ENCODE data around the gene DNAH11.

DNA sequence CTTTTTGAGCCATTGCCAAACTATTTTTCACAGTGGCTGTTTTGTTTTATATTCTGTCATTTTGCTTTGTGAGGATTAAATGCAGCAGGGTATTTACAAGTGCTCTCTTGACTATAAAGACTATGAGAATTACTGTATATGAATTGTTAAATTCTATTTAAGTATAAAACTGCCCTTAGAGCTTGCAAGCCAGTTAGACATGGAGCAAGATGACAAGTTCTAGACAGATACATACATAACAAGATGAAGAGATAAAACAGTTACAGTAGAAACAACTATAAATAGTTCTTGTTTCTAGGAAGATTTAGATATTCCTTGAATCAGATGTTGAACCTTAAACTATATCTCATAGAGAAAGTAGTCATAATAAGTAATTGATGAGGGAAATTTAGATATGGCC, 60.6 kb downstream of the DNAH11 start:
- TF ChIP-seq, protein P1, sequence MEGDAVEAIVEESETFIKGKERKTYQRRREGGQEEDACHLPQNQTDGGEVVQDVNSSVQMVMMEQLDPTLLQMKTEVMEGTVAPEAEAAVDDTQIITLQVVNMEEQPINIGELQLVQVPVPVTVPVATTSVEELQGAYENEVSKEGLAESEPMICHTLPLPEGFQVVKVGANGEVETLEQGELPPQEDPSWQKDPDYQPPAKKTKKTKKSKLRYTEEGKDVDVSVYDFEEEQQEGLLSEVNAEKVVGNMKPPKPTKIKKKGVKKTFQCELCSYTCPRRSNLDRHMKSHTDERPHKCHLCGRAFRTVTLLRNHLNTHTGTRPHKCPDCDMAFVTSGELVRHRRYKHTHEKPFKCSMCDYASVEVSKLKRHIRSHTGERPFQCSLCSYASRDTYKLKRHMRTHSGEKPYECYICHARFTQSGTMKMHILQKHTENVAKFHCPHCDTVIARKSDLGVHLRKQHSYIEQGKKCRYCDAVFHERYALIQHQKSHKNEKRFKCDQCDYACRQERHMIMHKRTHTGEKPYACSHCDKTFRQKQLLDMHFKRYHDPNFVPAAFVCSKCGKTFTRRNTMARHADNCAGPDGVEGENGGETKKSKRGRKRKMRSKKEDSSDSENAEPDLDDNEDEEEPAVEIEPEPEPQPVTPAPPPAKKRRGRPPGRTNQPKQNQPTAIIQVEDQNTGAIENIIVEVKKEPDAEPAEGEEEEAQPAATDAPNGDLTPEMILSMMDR (conservative IDR thresholded peaks at IDR 0.05; ENCODE audit: low read depth, low read length), result no peak
- TF ChIP-seq EZH2 (IDR thresholded peaks at IDR 0.05; ENCODE audit: low read length, unreplicated experiment) (no peak), EZH2phosphoT487 (IDR thresholded peaks at IDR 0.05; ENCODE audit: borderline replicate concordance, low read length) (no peak)

Data from PC-3 (cell line).